Subcutaneous abdominal adipose tissue (tissue), 5 donors: Measurements from ENCODE around the gene MUC22.

ENCODE experiments used
- H3K27ac ChIP-seq: one replicate; pipeline ENCODE4 v1.7.0; 2013; ENCODE audit warnings: low read depth, mild to moderate bottlenecking, inconsistent platforms, low read length, moderate library complexity
- H3K27me3 ChIP-seq, 5 donors: one replicate each; pipeline ENCODE4 v1.7.0; 2013; ENCODE audit warnings: low read length in 5 of 5, inconsistent platforms in 1 of 5; ENCODE audit not compliant: control insufficient read depth in 5 of 5, insufficient read depth in 4 of 5
- H3K36me3 ChIP-seq, 5 donors: one replicate each; pipeline ENCODE4 v1.7.0; 2013; ENCODE audit warnings: low read length in 5 of 5; ENCODE audit not compliant: control insufficient read depth in 5 of 5, insufficient read depth in 5 of 5
- H3K4me1 ChIP-seq, 5 donors: one replicate each; pipeline ENCODE4 v1.7.0; 2013; ENCODE audit warnings: low read length in 5 of 5, mild to moderate bottlenecking in 3 of 5, moderate library complexity in 1 of 5; ENCODE audit not compliant: control insufficient read depth in 5 of 5, insufficient read depth in 5 of 5
- H3K4me3 ChIP-seq, 5 donors: one replicate each; pipeline ENCODE4 v1.7.0; 2013; ENCODE audit warnings: low read length in 5 of 5, low read depth in 1 of 5
- H3K9ac ChIP-seq, 5 donors: one replicate each; pipeline ENCODE4 v1.7.0; 2013; ENCODE audit warnings: low read length in 5 of 5, mild to moderate bottlenecking in 4 of 5, moderate library complexity in 3 of 5
- H3K9me3 ChIP-seq, 5 donors: one replicate each; pipeline ENCODE4 v1.7.0; 2013; ENCODE audit warnings: low read length in 5 of 5; ENCODE audit not compliant: control insufficient read depth in 5 of 5
- donor health status: healthy.
- donor health status: healthy.
- donor health status: healthy.
- donor health status: healthy.
- donor health status: healthy.

The MUC22 gene

GRCh38 chr6:30974490-30975252, 35.6 kb upstream of the MUC22 start:
- no peaks in the 10 kb centered on the region for H3K36me3 ChIP-seq
- no peak overlapping the region for H3K4me3 ChIP-seq
- H3K9me3 ChIP-seq, result no peaks in the 10 kb centered on the region
- H3K9ac ChIP-seq, result no peak overlapping the region
- H3K27me3 ChIP-seq, result peaks cover 0 to 10% (median 3%) of the 10 kb centered on the region in 5 donors
- H3K4me1 ChIP-seq, result peaks cover 0 to 3% (median 0%) of the 10 kb centered on the region in 5 donors
- H3K27ac ChIP-seq, result no peak overlapping the region

- Histone ChIP-seq H3K4me1 (peaks cover 0 to 10% (median 6%) of the 10 kb centered on the region in 5 donors), H3K9ac (no peak overlapping the region), H3K27ac (no peak overlapping the region), H3K27me3 (peaks cover 0 to 8% (median 0%) of the 10 kb centered on the region in 5 donors), H3K9me3 (no peaks in the 10 kb centered on the region), H3K36me3 (no peaks in the 10 kb centered on the region), H3K4me3 (no peak overlapping the region)
Measured at GRCh38 chr6:30979141-30979540, 31.1 kb upstream of the MUC22 start.

- Histone ChIP-seq H3K4me1 (peaks cover 0 to 10% (median 6%) of the 10 kb centered on the region in 5 donors), H3K27me3 (peaks cover 0 to 8% (median 0%) of the 10 kb centered on the region in 5 donors), H3K36me3 (no peaks in the 10 kb centered on the region), H3K9me3 (no peaks in the 10 kb centered on the region), H3K4me3 (no peak overlapping the region), H3K27ac (no peak overlapping the region), H3K9ac (no peak overlapping the region)
Measured at GRCh38 chr6:30979690-30980089, 30.6 kb upstream of the MUC22 start.

- H3K9ac ChIP-seq, result no peak overlapping the region
- H3K4me3 ChIP-seq, result peak overlapping the region in 3 of 5 donors; percentile 6 to 24 (median 12)
- peaks cover 0 to 11% (median 0%) of the 10 kb centered on the region in 5 donors for H3K27me3 ChIP-seq
- peaks cover 0 to 10% (median 6%) of the 10 kb centered on the region in 5 donors for H3K4me1 ChIP-seq
- no peak overlapping the region for H3K27ac ChIP-seq
- H3K9me3 ChIP-seq, result no peaks in the 10 kb centered on the region
- no peaks in the 10 kb centered on the region for H3K36me3 ChIP-seq
Measured at GRCh38 chr6:30981942-30982772, 28.1 kb upstream of the MUC22 start.

GRCh38 chr6:30983439-30983838, 26.8 kb upstream of the MUC22 start, which contains the start of gene MUC21:
MUC21 (plus strand) TSS chr6:30983718; CDS start chr6:30983959, 241 bp downstream.
- H3K27me3 ChIP-seq, result peaks cover 0 to 11% (median 0%) of the 10 kb centered on the region in 5 donors
- no peak within 1 kb of the TSS for H3K9ac ChIP-seq
- H3K9me3 ChIP-seq, result no peaks in the 10 kb centered on the region
- no peaks in the 10 kb centered on the region for H3K36me3 ChIP-seq
- peaks cover 0 to 10% (median 6%) of the 10 kb centered on the region in 5 donors for H3K4me1 ChIP-seq
- no peak within 1 kb of the TSS for H3K27ac ChIP-seq
- H3K4me3 ChIP-seq, result no peak within 1 kb of the TSS

GRCh38 chr6:30985490-30985889, 24.8 kb upstream of the MUC22 start:
- Histone ChIP-seq H3K27me3 (peaks cover 0 to 11% (median 0%) of the 10 kb centered on the region in 5 donors), H3K36me3 (no peaks in the 10 kb centered on the region), H3K27ac (no peak overlapping the region), H3K9ac (no peak overlapping the region), H3K4me1 (peaks cover 0 to 10% (median 6%) of the 10 kb centered on the region in 5 donors), H3K4me3 (no peak overlapping the region), H3K9me3 (no peaks in the 10 kb centered on the region)

GRCh38 chr6:30987304-30987703, 23.0 kb upstream of the MUC22 start:
- peaks cover 0 to 11% (median 0%) of the 10 kb centered on the region in 5 donors for H3K27me3 ChIP-seq

GRCh38 chr6:30988209-30988825, 22.0 kb upstream of the MUC22 start:
- H3K9me3 ChIP-seq, result no peaks in the 10 kb centered on the region
- no peak overlapping the region for H3K9ac ChIP-seq
- no peak overlapping the region for H3K27ac ChIP-seq
- no peak overlapping the region for H3K4me3 ChIP-seq
- no peaks in the 10 kb centered on the region for H3K4me1 ChIP-seq
- peaks cover 0 to 11% (median 0%) of the 10 kb centered on the region in 5 donors for H3K27me3 ChIP-seq
- H3K36me3 ChIP-seq, result no peaks in the 10 kb centered on the region

More at GRCh38 chr6:30987304-30987703, 23.0 kb upstream of the MUC22 start:
- H3K4me1 ChIP-seq, result peaks cover 0 to 4% (median under 1%) of the 10 kb centered on the region in 5 donors
- no peaks in the 10 kb centered on the region for H3K9me3 ChIP-seq
- H3K36me3 ChIP-seq, result no peaks in the 10 kb centered on the region
- H3K9ac ChIP-seq, result no peak overlapping the region
- H3K27ac ChIP-seq, result no peak overlapping the region
- no peak overlapping the region for H3K4me3 ChIP-seq

GRCh38 chr6:30990422-30991086, 19.7 kb upstream of the MUC22 start:
- Histone ChIP-seq H3K36me3 (no peaks in the 10 kb centered on the region), H3K9ac (no peak overlapping the region), H3K27me3 (peaks cover 0 to 3% (median 0%) of the 10 kb centered on the region in 5 donors), H3K9me3 (no peaks in the 10 kb centered on the region), H3K27ac (no peak overlapping the region), H3K4me3 (no peak overlapping the region), H3K4me1 (no peaks in the 10 kb centered on the region)
